GM21526 (cell line): ENCODE data around the gene PPP1R3G.

Experiments used
- ATAC-seq: cut with Tn5 transposase; IDR thresholded peaks from one replicate; pipeline ENCODE4 v1.9.1; 2021; ENCODE audit warnings: moderate library complexity; ENCODE audit not compliant: unreplicated experiment, low FRiP score

The PPP1R3G gene

GRCh38 chr6:5135788-5136376 is 50.7 kb downstream of the PPP1R3G start:
- no peak for ATAC-seq

GRCh38 chr6:5136851-5137250 is 51.7 kb downstream of the PPP1R3G start:
- no peak for ATAC-seq
